Activated naive CD4-positive, alpha-beta T cell treated with anti-CD3 and anti-CD28 coated beads for 36 hours (primary cell): ENCODE measurements around the gene AHSA1. TPM values are rescaled to one million over a fixed set of nuclear protein-coding genes. Genes with fewer than 3 reads are reported as not detected.
A peak's percentile ranks its signal among the peaks of the same experiment; 100 is the strongest.

Experiments used
- CTCF ChIA-PET: fragments of 350-600 bp; sonication (Branson Sonifier 250); formaldehyde crosslinking; loops from one replicate; lab custom pipeline; 2021; ENCODE audit warnings: antibody characterized with exemption; lab: Charles Lee
- DNase-seq: peaks from one replicate; pipeline ENCODE4 v3.0.0-alpha.2; 2020
- H3K27ac Mint-ChIP-seq: one replicate; pipeline ENCODE4 v1.8.0; 2021; ENCODE audit warnings: mild to moderate bottlenecking, mixed read lengths
- H3K27me3 Mint-ChIP-seq: one replicate; pipeline ENCODE4 v1.8.0; 2021; ENCODE audit warnings: low read depth, mixed read lengths
- H3K36me3 Mint-ChIP-seq: one replicate; pipeline ENCODE4 v1.8.0; 2021; ENCODE audit warnings: low read depth, mixed read lengths
- H3K4me1 Mint-ChIP-seq: one replicate; pipeline ENCODE4 v1.8.0; 2021; ENCODE audit warnings: low read depth, mixed read lengths
- H3K4me3 Mint-ChIP-seq: one replicate; pipeline ENCODE4 v1.8.0; 2021; ENCODE audit warnings: mild to moderate bottlenecking, moderate library complexity, mixed read lengths
- H3K9me3 Mint-ChIP-seq: one replicate; pipeline ENCODE4 v1.8.0; 2021; ENCODE audit warnings: mixed read lengths
- intact Hi-C: fragments of 100-400 bp; cut with micrococcal nuclease; formaldehyde crosslinking; loops from one replicate; pipeline ENCODE4 v1.15.1; 2023
- total RNA-seq, 2 experiments: library from RNA; stranded (reverse); gene quantifications; one replicate each; pipeline ENCODE4 v1.2.3, GENCODE V29; 2021

The AHSA1 gene
- total RNA-seq, 2 experiments from 2014 or later: 230 to 246 TPM

DNA sequence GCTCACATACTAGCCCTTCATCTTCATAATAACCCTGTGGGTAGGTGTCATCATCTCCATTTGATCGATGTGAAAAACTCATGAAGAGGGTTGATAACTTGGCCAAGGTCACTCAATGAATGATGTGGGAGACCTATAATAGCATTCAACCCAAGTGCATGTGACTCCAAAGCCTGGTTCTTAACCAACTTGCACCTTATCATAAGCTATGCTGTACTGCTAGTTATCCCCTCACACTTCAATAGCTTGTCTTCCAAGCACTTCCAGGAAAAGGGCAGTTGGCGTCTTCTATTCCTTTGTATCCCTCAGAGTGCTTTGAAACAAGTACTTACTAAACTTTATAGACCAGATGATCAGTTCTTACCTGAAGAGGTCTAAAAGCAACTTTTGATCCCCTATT is 15.7 kb upstream of the AHSA1 start:
- CTCF ChIA-PET: no interaction called here
- Mint-ChIP-seq H3K4me3 (no peak overlapping the region), H3K27me3 (no peaks in the 10 kb centered on the region), H3K36me3 (peaks cover 19% of the 10 kb centered on the region), H3K27ac (no peak overlapping the region), H3K9me3 (no peaks in the 10 kb centered on the region), H3K4me1 (no peaks in the 10 kb centered on the region)
- intact Hi-C loops: no loop called here
- no peak for DNase-seq

GRCh38 chr14:77455966-77456640 is 1.8 kb upstream of the AHSA1 start:
- H3K4me3 Mint-ChIP-seq: peak overlapping the region; percentile 100
- H3K36me3 Mint-ChIP-seq: peaks cover 21% of the 10 kb centered on the region
- intact Hi-C loops: loop anchor here (5.0 kb wide), 1 partner anchor 414 kb away; no protein-coding TSS in a partner anchor
- peaks cover 23% of the 10 kb centered on the region for H3K4me1 Mint-ChIP-seq
- DNase-seq: no peak
- CTCF ChIA-PET: no interaction called here
- no peak overlapping the region for H3K27ac Mint-ChIP-seq
- no peaks in the 10 kb centered on the region for H3K9me3 Mint-ChIP-seq
- H3K27me3 Mint-ChIP-seq: no peaks in the 10 kb centered on the region

GRCh38 chr14:77457115-77457521 is 775 bp upstream of the AHSA1 start:
- H3K4me3 Mint-ChIP-seq: peak overlapping the region; percentile 100
- H3K4me1 Mint-ChIP-seq: peaks cover 32% of the 10 kb centered on the region
- peak overlapping the region; percentile 100 for H3K27ac Mint-ChIP-seq
- intact Hi-C loops: loop anchor here (1.0 to 5.0 kb wide), 9 partner anchors 80 to 415 kb away; partner anchors contain the start of genes ADCK1, ALKBH1, GSTZ1 and SAMD15
- CTCF ChIA-PET: interaction anchor here (0.5 to 0.7 kb wide), 3 partner anchors 141 to 357 kb away, joined by 3 to 4 read pairs (median 3); no protein-coding TSS in a partner anchor
- H3K27me3 Mint-ChIP-seq: no peaks in the 10 kb centered on the region
- peaks cover 29% of the 10 kb centered on the region for H3K36me3 Mint-ChIP-seq
- DNase-seq: no peak
- no peaks in the 10 kb centered on the region for H3K9me3 Mint-ChIP-seq

DNA sequence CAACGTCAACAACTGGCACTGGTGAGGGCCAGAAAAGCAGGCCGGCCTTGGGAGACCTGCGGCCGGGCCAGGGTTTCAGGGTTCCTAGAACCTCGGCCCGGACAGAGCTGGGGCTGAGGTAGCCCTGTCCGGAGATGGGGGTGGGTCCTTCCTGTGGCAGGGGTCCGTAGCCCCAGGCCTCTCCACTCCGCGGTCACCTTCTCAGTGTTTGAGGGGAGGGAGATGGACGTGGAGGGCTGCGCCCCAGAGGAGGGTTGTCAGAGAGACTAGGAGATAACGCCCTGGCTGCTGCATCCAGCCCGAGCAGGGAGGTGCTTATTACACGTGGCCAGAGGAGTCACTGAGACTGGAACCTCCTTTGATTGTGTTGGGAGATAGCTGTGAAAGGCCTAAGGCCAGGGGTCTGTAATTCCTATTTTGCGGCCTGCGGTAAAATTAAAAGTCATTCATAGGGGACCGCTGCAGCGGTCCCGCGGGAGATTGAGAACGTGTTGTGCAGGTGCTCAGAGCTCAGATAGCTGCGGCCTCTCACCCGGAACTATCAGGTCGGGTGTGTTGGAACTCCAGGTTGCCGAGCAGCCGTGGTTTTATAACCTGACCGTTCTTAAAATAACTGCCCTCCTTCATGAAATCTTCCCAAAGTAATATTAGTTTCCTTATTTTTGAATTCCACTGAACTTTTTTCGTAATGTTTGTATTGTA is 507 bp downstream of the AHSA1 start:
- Mint-ChIP-seq H3K4me1 (peaks cover 32% of the 10 kb centered on the region), H3K4me3 (peak overlapping the region; percentile 100), H3K9me3 (no peaks in the 10 kb centered on the region), H3K36me3 (peaks cover 38% of the 10 kb centered on the region), H3K27me3 (no peaks in the 10 kb centered on the region), H3K27ac (peak overlapping the region; percentile 100)
- DNase-seq: peak; percentile 37
- intact Hi-C loops: loop anchor here (1.0 to 5.0 kb wide), 2 partner anchors 360 to 416 kb away; partner anchors contain the start of gene CIPC
- CTCF ChIA-PET: interaction anchor here (0.6 to 2.1 kb wide), 14 partner anchors 11 to 270 kb away, joined by 3 to 7 read pairs (median 4); no protein-coding TSS in a partner anchor

- CTCF ChIA-PET: interaction anchor here (0.6 to 2.1 kb wide), 23 partner anchors 10 to 269 kb away, joined by 3 to 7 read pairs (median 4); no protein-coding TSS in a partner anchor
- Mint-ChIP-seq H3K4me3 (peak overlapping the region; percentile 100), H3K36me3 (peaks cover 42% of the 10 kb centered on the region), H3K27me3 (no peaks in the 10 kb centered on the region), H3K4me1 (peaks cover 32% of the 10 kb centered on the region), H3K27ac (peak overlapping the region; percentile 100), H3K9me3 (no peaks in the 10 kb centered on the region)
- intact Hi-C loops: loop anchor here (1.0 to 5.0 kb wide), 2 partner anchors 92 to 417 kb away; no protein-coding TSS in a partner anchor
- peak; percentile 88 for DNase-seq
Measured at GRCh38 chr14:77459072-77459723, 1.3 kb downstream of the AHSA1 start.

GRCh38 chr14:77467801-77468200 is 9.9 kb downstream of the AHSA1 start:
- no peaks in the 10 kb centered on the region for H3K27me3 Mint-ChIP-seq
- DNase-seq: no peak
- peaks cover 45% of the 10 kb centered on the region for H3K36me3 Mint-ChIP-seq
- no peak overlapping the region for H3K4me3 Mint-ChIP-seq
- no peaks in the 10 kb centered on the region for H3K9me3 Mint-ChIP-seq
- H3K27ac Mint-ChIP-seq: no peak overlapping the region
- CTCF ChIA-PET: no interaction called here
- intact Hi-C loops: no loop called here
- no peaks in the 10 kb centered on the region for H3K4me1 Mint-ChIP-seq

DNA sequence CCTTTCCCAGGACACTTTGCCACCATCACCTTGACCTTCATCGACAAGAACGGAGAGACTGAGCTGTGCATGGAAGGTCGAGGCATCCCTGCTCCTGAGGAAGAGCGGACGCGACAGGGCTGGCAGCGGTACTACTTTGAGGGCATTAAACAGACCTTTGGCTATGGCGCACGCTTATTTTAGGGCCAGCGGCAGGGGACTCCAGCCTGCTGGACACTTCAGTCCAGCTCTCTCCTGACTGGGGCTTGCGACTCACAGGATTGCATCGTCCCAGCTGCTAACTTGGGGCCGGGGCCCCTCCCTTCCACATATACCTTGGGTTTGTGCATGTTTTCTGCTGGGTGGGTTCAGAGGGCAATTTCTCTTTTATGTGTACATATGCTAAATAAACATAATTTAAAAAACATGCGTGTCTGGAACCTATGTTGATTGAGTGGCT is 11.2 kb downstream of the AHSA1 start:
- intact Hi-C loops: no loop called here
- CTCF ChIA-PET: interaction anchor here (1.3 kb wide), 1 partner anchor 10 kb away, joined by 3 read pairs; no protein-coding TSS in a partner anchor
- Mint-ChIP-seq H3K36me3 (peaks cover 37% of the 10 kb centered on the region), H3K27me3 (no peaks in the 10 kb centered on the region), H3K9me3 (no peaks in the 10 kb centered on the region), H3K27ac (no peak overlapping the region), H3K4me3 (no peak overlapping the region), H3K4me1 (no peaks in the 10 kb centered on the region)
- no peak for DNase-seq

DNA sequence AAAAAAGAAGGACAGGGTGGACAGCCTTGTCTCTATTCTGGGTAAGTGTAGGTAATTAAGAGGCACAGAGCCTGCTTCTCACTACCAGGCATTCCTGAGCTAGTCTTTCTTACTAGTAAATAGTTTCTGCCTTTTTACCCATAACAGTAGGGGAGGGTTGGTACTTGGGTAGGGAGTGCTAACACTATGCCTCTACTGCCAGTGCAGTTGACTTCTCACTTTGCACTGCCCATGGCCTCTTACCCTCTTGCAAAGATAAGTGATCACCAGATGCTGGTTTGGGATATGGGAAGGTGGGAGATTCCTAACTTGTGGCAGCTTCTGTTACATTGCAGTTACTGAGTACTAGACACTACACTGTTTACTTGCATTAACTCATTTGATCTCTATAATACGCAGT is 11.6 kb downstream of the AHSA1 start:
- Mint-ChIP-seq H3K27me3 (no peaks in the 10 kb centered on the region), H3K27ac (no peak overlapping the region), H3K4me1 (no peaks in the 10 kb centered on the region), H3K36me3 (peaks cover 36% of the 10 kb centered on the region), H3K4me3 (no peak overlapping the region), H3K9me3 (no peaks in the 10 kb centered on the region)
- intact Hi-C loops: no loop called here
- DNase-seq: no peak
- CTCF ChIA-PET: interaction anchor here (1.3 kb wide), 1 partner anchor 10 kb away, joined by 3 read pairs; no protein-coding TSS in a partner anchor

GRCh38 chr14:77470224-77470870 is 12.5 kb downstream of the AHSA1 start:
- no peak for DNase-seq
- H3K27ac Mint-ChIP-seq: no peak overlapping the region
- H3K4me1 Mint-ChIP-seq: no peaks in the 10 kb centered on the region
- CTCF ChIA-PET: no interaction called here
- no peaks in the 10 kb centered on the region for H3K9me3 Mint-ChIP-seq
- H3K4me3 Mint-ChIP-seq: no peak overlapping the region
- peaks cover 29% of the 10 kb centered on the region for H3K36me3 Mint-ChIP-seq
- no peaks in the 10 kb centered on the region for H3K27me3 Mint-ChIP-seq
- intact Hi-C loops: no loop called here

DNA sequence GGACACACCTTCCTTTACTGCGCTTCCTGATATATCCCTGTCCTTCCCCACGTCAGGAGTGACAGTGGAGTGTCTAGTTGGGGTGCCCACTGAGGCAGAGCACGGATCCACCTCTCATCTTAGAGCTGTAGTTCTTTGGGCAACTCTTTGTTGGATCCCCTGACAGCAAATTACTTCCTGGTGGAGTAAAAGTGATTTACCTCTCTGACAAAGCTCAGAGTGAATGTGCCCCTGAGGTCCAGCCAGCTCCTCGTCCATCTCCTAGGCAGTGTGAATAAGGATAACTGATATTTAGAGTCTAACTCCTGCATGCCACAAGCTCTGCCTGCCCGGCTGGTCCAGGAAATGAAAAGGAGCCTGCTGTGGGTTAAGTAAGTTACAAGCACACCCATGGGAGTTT is 16.0 kb downstream of the AHSA1 start:
- intact Hi-C loops: no loop called here
- Mint-ChIP-seq H3K4me3 (no peak overlapping the region), H3K27me3 (no peaks in the 10 kb centered on the region)

GRCh38 chr14:77474479-77475177 is 16.7 kb downstream of the AHSA1 start:
- Mint-ChIP-seq H3K9me3 (no peaks in the 10 kb centered on the region), H3K4me3 (no peak overlapping the region), H3K27ac (no peak overlapping the region), H3K36me3 (peaks cover 2% of the 10 kb centered on the region), H3K27me3 (no peaks in the 10 kb centered on the region), H3K4me1 (no peaks in the 10 kb centered on the region)
- DNase-seq: no peak
- intact Hi-C loops: no loop called here
- CTCF ChIA-PET: interaction anchor here (0.7 to 0.8 kb wide), 2 partner anchors 159 to 219 kb away, joined by 3 read pairs; no protein-coding TSS in a partner anchor

More for the DNA sequence above, 16.0 kb downstream of the AHSA1 start:
- no peak for DNase-seq
- Mint-ChIP-seq H3K4me1 (no peaks in the 10 kb centered on the region), H3K9me3 (no peaks in the 10 kb centered on the region), H3K36me3 (peaks cover 9% of the 10 kb centered on the region), H3K27ac (no peak overlapping the region)
- CTCF ChIA-PET: no interaction called here
